NCI-H2171 (cell line): Measurements from ENCODE around the gene OSBPL10.

Experiments
- DNase-seq: peaks from one replicate; lab custom pipeline; 2025; lab: John Stamatoyannopoulos, UW

Gene OSBPL10

GRCh38 chr3:31615071-31615875, 365.8 kb downstream of the OSBPL10 start:
- DNase-seq: no peak

- no peak for DNase-seq
These were observed 366.7 kb downstream of the OSBPL10 start for GRCh38 chr3:31614162-31614921.

- DNase-seq: no peak
These were observed 367.4 kb downstream of the OSBPL10 start for GRCh38 chr3:31613654-31614053.

GRCh38 chr3:31613177-31613576, 367.9 kb downstream of the OSBPL10 start:
- no peak for DNase-seq
